ENCODE data around the gene STARD10. TPM values are rescaled to one million over a fixed set of nuclear protein-coding genes. Genes with fewer than 3 reads are reported as not detected.

STARD10 gene
- total and polyA plus RNA-seq, 8 donors, result 99.5 to 366 (median 164) TPM

DNA sequence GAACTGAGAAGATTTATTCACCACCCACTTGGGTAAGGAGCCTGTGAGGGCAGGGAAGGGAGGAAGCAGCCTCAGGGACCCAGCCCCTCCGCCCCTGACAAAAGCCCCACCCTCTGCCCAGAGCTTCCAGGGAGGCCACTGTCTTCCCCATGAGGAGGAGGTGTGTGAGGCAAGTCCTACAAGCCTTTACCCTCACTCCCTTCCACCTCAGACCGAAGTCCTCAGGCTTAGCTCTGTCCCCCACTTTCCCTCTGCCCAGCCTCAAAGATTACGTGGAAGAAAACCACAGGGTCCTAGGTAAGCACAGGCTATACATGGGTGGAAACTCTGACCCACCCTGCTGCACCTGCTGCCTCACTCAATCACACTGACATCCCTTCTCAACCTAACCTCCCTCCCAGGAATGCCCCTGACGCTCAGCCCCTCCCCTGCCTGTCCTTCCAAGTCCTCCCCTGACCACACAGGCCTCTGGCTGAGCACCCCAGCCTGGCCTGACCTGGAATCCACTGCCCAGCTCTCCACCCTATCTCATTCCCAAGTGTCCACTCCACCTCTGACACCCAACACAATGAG, 38.0 kb downstream of the STARD10 start:
- TF ChIP-seq, protein P1, sequence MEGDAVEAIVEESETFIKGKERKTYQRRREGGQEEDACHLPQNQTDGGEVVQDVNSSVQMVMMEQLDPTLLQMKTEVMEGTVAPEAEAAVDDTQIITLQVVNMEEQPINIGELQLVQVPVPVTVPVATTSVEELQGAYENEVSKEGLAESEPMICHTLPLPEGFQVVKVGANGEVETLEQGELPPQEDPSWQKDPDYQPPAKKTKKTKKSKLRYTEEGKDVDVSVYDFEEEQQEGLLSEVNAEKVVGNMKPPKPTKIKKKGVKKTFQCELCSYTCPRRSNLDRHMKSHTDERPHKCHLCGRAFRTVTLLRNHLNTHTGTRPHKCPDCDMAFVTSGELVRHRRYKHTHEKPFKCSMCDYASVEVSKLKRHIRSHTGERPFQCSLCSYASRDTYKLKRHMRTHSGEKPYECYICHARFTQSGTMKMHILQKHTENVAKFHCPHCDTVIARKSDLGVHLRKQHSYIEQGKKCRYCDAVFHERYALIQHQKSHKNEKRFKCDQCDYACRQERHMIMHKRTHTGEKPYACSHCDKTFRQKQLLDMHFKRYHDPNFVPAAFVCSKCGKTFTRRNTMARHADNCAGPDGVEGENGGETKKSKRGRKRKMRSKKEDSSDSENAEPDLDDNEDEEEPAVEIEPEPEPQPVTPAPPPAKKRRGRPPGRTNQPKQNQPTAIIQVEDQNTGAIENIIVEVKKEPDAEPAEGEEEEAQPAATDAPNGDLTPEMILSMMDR (IDR thresholded peaks at IDR 0.05), result no peak
- no peak for DNase-seq
- Histone ChIP-seq H3K27ac (no peak overlapping the region), H3K4me3 (no peak overlapping the region), H3K4me1 (peaks cover 0 to 3% (median 0%) of the 10 kb centered on the region in 3 donors), H3K27me3 (no peaks in the 10 kb centered on the region), H3K9me3 (no peaks in the 10 kb centered on the region), H3K36me3 (peaks cover 0 to 34% (median 7%) of the 10 kb centered on the region in 3 donors)
- intact Hi-C loops (cut with DNase I), result no loop called here
- 91 to 94% methylated on average over 4 of the region's 4 CpGs for WGBS, 2 donors
- no peak for FAIRE-seq
- no peak for ATAC-seq

DNA sequence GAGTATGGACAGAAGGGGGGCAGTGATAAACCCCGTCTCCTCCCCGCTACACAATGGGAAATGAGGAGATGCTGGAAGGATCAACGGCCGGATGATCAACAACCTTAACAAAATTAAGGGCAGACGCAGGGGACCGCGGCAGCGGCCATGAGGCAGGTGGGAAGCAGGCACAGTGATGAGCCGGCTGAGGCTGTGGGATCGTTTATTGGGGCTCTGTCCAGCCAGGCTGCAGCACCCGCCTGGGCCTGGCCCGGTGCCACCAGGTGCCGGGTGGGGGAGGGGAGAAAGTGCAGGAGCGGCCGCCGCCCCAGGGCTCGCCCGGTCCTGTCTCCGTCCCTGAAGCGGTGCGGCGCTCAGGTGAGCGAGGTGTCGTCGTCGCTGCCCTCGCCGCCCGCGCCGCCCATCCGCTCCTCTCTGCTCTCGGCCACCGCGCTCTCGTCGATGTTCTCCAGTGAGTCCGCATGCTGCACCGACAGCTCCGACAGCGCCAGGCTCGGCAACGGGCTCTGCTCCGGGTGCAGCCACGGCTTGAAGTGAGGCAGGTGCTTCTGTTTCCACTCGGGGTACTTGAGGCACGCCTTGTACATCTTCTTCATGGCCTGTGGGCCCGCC, 39.2 kb downstream of the STARD10 start:
- WGBS, 2 donors, result 90 to 91% methylated on average over 46 to 48 of the region's 48 CpGs
- FAIRE-seq (no peak), ATAC-seq (no peak), DNase-seq (peak in 1 of 6 donors; percentile 75)
- Histone ChIP-seq H3K4me3 (no peak overlapping the region), H3K9me3 (no peaks in the 10 kb centered on the region), H3K27me3 (no peaks in the 10 kb centered on the region), H3K27ac (no peak overlapping the region), H3K36me3 (peaks cover 0 to 34% (median 7%) of the 10 kb centered on the region in 3 donors), H3K4me1 (no peaks in the 10 kb centered on the region)
- TF ChIP-seq, protein P1 (IDR thresholded peaks at IDR 0.05), result no peak
- intact Hi-C loops (cut with DNase I), result no loop called here

DNA sequence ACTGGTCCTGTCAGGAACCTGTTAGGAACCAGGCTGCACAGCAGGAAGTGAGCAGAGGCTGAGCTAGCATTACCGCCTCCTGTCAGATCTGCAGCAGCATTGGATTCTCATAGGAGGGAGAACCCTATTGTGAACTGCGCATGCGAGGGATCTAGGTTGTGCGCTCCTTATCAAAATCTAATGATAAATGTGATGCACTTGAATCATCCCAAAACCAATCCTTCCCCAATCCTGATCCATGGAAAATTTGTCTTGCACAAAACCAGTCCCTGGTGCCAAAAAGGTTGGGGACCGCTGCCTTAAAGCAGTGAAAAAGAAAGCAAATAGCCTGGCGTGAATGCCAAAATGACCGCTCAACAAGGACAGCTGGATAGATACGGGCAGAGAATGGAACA, 39.7 kb downstream of the STARD10 start:
- DNase-seq (no peak), ATAC-seq (no peak), FAIRE-seq (no peak)
- Histone ChIP-seq H3K27me3 (no peaks in the 10 kb centered on the region), H3K9me3 (no peaks in the 10 kb centered on the region), H3K4me1 (no peaks in the 10 kb centered on the region), H3K36me3 (peaks cover 0 to 34% (median 7%) of the 10 kb centered on the region in 3 donors), H3K27ac (no peak overlapping the region), H3K4me3 (no peak overlapping the region)
- TF ChIP-seq, protein P1 (IDR thresholded peaks at IDR 0.05), result no peak
- WGBS, 2 donors, result 89% methylated on average over 8 of the region's 8 CpGs
- intact Hi-C loops (cut with DNase I), result no loop called here

DNA sequence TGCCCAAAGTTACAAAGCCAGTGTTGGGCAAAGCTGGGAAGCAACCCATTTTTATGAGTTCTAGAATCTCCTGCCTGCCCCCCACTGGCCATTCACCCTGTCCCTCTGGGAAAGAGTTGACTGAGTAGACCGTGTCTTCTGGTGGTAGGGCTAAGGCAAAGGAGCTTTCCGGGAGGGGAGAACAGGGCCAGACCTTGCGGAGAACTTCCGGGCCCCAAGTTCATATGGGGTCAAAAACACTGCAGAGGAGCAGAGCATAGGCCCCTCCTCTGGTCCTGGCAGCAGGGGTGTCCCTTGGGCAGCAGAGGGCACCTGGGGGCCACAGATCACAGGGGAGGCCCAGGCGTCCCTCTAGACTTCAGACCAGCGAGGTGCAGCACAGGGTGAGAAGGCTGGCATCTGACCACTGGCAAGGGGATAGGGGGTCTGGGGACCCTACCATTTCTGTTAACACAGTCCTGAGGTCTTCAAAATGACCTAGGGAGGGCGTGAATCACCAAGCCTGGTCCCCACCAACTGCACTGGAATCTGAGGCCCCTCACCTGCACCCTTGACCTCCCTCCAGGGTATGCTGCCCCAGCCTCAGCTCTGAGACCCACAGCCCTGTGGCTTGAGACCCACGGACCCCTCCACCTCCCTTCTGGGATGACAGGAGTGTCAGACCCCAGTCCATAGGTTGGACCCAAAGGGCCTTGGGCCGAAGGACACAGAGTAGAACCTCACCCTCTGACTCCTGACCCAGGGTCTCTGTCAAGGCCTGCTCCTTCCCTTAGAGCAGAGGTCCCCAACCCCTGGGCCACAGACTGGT, 40.3 kb downstream of the STARD10 start:
- Histone ChIP-seq H3K27ac (no peak overlapping the region), H3K9me3 (no peaks in the 10 kb centered on the region), H3K4me1 (no peaks in the 10 kb centered on the region), H3K27me3 (no peaks in the 10 kb centered on the region), H3K36me3 (peaks cover 0 to 28% (median 7%) of the 10 kb centered on the region in 3 donors), H3K4me3 (no peak overlapping the region)
- TF ChIP-seq, protein P1 (IDR thresholded peaks at IDR 0.05), result no peak
- DNase-seq (peak in 1 of 6 donors; percentile 60), FAIRE-seq (no peak), ATAC-seq (peak in 3 of 4 donors; percentile 6 to 24 (median 10))
- whole genome bisulfite sequencing, 2 donors, result 77 to 82% methylated on average over 9 of the region's 9 CpGs
- intact Hi-C loops (cut with DNase I), result no loop called here

All from pancreas (tissue), 10 donors.